A673 (cell line): ENCODE results near the gene EHD1. TPM values are rescaled to one million over a fixed set of nuclear protein-coding genes. Genes with fewer than 3 reads are reported as not detected.

Experiments used
- BruUV-seq: library from RNA; stranded (reverse); fragments of 400-500 nt; replicated peaks from 2 replicates; lab custom pipeline; 2021; lab: Mats Ljungman, UMichigan
- CTCF ChIA-PET: fragments of 300-600 bp; sonication (Branson Sonifier 250); formaldehyde crosslinking; loops from one replicate; lab custom pipeline; 2022; ENCODE audit warnings: antibody characterized with exemption; lab: Charles Lee
- POLR2A ChIA-PET: fragments of 300-600 bp; sonication (Branson Sonifier 250); formaldehyde crosslinking; loops from one replicate; lab custom pipeline; 2022; ENCODE audit warnings: antibody characterized with exemption; ENCODE audit not compliant: low non-redundant PET; lab: Charles Lee
- DNase-seq: peaks from one replicate; pipeline ENCODE4 v3.0.0-alpha.2; 2015; ENCODE audit warnings: low spot score
- H3K27ac ChIP-seq: fragments of 200-600 bp; sonication (generic); 2 replicates; pipeline ENCODE4 v1.5.1; 2016; ENCODE audit warnings: mixed run types, low read depth, mild to moderate bottlenecking, mixed read lengths, antibody characterized with exemption, low read length; ENCODE audit not compliant: poor library complexity, severe bottlenecking
- H3K27me3 ChIP-seq: fragments of 200-600 bp; sonication (generic); replicated peaks from 2 replicates; pipeline ENCODE4 v1.6.1; 2017; ENCODE audit warnings: mixed run types, low read depth, mild to moderate bottlenecking, mixed read lengths, antibody characterized with exemption, low read length; ENCODE audit not compliant: insufficient read depth, poor library complexity
- H3K36me3 ChIP-seq: fragments of 200-600 bp; sonication (generic); 2 replicates; pipeline ENCODE4 v1.6.1; 2016; ENCODE audit warnings: mixed run types, mild to moderate bottlenecking, mixed read lengths, antibody characterized with exemption, low read length; ENCODE audit not compliant: insufficient read depth, poor library complexity, severe bottlenecking
- H3K4me1 ChIP-seq: fragments of 200-600 bp; sonication (generic); 2 replicates; pipeline ENCODE4 v1.6.1; 2017; ENCODE audit warnings: mixed run types, mild to moderate bottlenecking, mixed read lengths, antibody characterized with exemption, low read length; ENCODE audit not compliant: insufficient read depth, poor library complexity, severe bottlenecking
- H3K4me3 ChIP-seq: fragments of 200-600 bp; sonication (generic); 2 replicates; pipeline ENCODE4 v1.5.1; 2016; ENCODE audit warnings: low read depth, mixed run types, mild to moderate bottlenecking, mixed read lengths, low read length; ENCODE audit not compliant: poor library complexity, severe bottlenecking
- H3K9me3 ChIP-seq: fragments of 200-600 bp; sonication (generic); 2 replicates; pipeline ENCODE4 v1.6.1; 2016; ENCODE audit warnings: mixed run types, low read depth, mild to moderate bottlenecking, mixed read lengths, antibody characterized with exemption, low read length; ENCODE audit not compliant: poor library complexity, severe bottlenecking
- CTCF ChIP-seq: fragments of 300-800, 200-600 bp; sonication (generic); conservative IDR thresholded peaks from 2 replicates; pipeline ENCODE4 v1.5.1; 2017; ENCODE audit warnings: low read depth, mild to moderate bottlenecking, antibody characterized with exemption, low read length, moderate library complexity, mixed read lengths
- EZH2 ChIP-seq: fragments of 200-600 bp; sonication (generic); IDR thresholded peaks from 2 replicates; pipeline ENCODE4 v1.6.1; 2017; ENCODE audit warnings: borderline replicate concordance, low read depth, mild to moderate bottlenecking, mixed read lengths, antibody characterized with exemption, low read length; ENCODE audit not compliant: poor library complexity, severe bottlenecking
- intact Hi-C: fragments of 100-400 bp; cut with micrococcal nuclease; formaldehyde crosslinking; loops from one replicate; pipeline ENCODE4 v1.10.0; 2022; ENCODE audit not compliant: unreplicated experiment
- total RNA-seq: library from RNA; stranded (reverse); gene quantifications from 2 replicates; pipeline ENCODE4 v1.2.3, GENCODE V29; 2021

Gene EHD1
- total RNA-seq, 1 experiment from 2014 or later, result 63.1 TPM

- Histone ChIP-seq H3K27ac (no peak overlapping the region), H3K4me3 (no peak overlapping the region), H3K9me3 (no peaks in the 10 kb centered on the region), H3K27me3 (no peaks in the 10 kb centered on the region), H3K4me1 (peaks cover 8% of the 10 kb centered on the region), H3K36me3 (no peaks in the 10 kb centered on the region)
- no TSS peak for BruUV-seq
- ChIA-PET POLR2A (no interaction called here), CTCF (no interaction called here)
- intact Hi-C loops, result no loop called here
- TF ChIP-seq EZH2 (no peak), CTCF (no peak)
- DNase-seq, result no peak
Observed at GRCh38 chr11:64921384-64921783, 43.0 kb upstream of the EHD1 start.

- no peak overlapping the region for H3K27ac ChIP-seq
- no peaks in the 10 kb centered on the region for H3K36me3 ChIP-seq
- no peaks in the 10 kb centered on the region for H3K27me3 ChIP-seq
- H3K9me3 ChIP-seq, result no peaks in the 10 kb centered on the region
- TF ChIP-seq CTCF, result no peak
- TF ChIP-seq EZH2, result no peak
- peaks cover 10% of the 10 kb centered on the region for H3K4me1 ChIP-seq
- ChIA-PET CTCF (interaction anchor here (0.7 kb wide), 1 partner anchor 32 kb away, joined by 5 read pairs; no protein-coding TSS in a partner anchor), POLR2A (no interaction called here)
- no peak for DNase-seq
- intact Hi-C loops, result no loop called here
- BruUV-seq, result no TSS peak
- H3K4me3 ChIP-seq, result no peak overlapping the region
Observed at GRCh38 chr11:64920124-64920523, 41.7 kb upstream of the EHD1 start.

- CTCF ChIA-PET, result interaction anchor here (0.7 kb wide), 1 partner anchor 32 kb away, joined by 5 read pairs; no protein-coding TSS in a partner anchor
- H3K4me3 ChIP-seq, result no peak overlapping the region
- H3K27ac ChIP-seq, result no peak overlapping the region
- peaks cover 9% of the 10 kb centered on the region for H3K4me1 ChIP-seq
- H3K36me3 ChIP-seq, result no peaks in the 10 kb centered on the region
- no peaks in the 10 kb centered on the region for H3K9me3 ChIP-seq
- BruUV-seq, result no TSS peak
- H3K27me3 ChIP-seq, result no peaks in the 10 kb centered on the region
- POLR2A ChIA-PET, result no interaction called here
- no peak for DNase-seq
- TF ChIP-seq EZH2, result no peak
- intact Hi-C loops, result no loop called here
Observed at GRCh38 chr11:64919627-64920026, 41.2 kb upstream of the EHD1 start.

- H3K27me3 ChIP-seq, result no peaks in the 10 kb centered on the region
- DNase-seq, result peak; percentile 57
- no peaks in the 10 kb centered on the region for H3K9me3 ChIP-seq
- POLR2A ChIA-PET, result no interaction called here
- CTCF ChIA-PET, result no interaction called here
- peaks cover 6% of the 10 kb centered on the region for H3K4me1 ChIP-seq
- H3K36me3 ChIP-seq, result no peaks in the 10 kb centered on the region
- intact Hi-C loops, result no loop called here
- no peak for TF ChIP-seq EZH2
- peak; percentile 28; the same call in 1 of the 2 replicates for TF ChIP-seq CTCF
- peak overlapping the region; percentile 76 for H3K4me3 ChIP-seq
- peak overlapping the region; percentile 72 for H3K27ac ChIP-seq
- BruUV-seq, result no TSS peak
Observed at GRCh38 chr11:64918017-64918416, 39.6 kb upstream of the EHD1 start.
